NCI-H774 (cell line): ENCODE results near the gene DYNC2I2.
"Not testable (repeated sequence)": the region's sequence is repeated elsewhere in the genome, so short reads cannot be mapped to it uniquely, and the experiment has no call there.

Experiments
- DNase-seq: peaks from one replicate; lab custom pipeline; 2025; lab: John Stamatoyannopoulos, UW

Gene DYNC2I2

DNA sequence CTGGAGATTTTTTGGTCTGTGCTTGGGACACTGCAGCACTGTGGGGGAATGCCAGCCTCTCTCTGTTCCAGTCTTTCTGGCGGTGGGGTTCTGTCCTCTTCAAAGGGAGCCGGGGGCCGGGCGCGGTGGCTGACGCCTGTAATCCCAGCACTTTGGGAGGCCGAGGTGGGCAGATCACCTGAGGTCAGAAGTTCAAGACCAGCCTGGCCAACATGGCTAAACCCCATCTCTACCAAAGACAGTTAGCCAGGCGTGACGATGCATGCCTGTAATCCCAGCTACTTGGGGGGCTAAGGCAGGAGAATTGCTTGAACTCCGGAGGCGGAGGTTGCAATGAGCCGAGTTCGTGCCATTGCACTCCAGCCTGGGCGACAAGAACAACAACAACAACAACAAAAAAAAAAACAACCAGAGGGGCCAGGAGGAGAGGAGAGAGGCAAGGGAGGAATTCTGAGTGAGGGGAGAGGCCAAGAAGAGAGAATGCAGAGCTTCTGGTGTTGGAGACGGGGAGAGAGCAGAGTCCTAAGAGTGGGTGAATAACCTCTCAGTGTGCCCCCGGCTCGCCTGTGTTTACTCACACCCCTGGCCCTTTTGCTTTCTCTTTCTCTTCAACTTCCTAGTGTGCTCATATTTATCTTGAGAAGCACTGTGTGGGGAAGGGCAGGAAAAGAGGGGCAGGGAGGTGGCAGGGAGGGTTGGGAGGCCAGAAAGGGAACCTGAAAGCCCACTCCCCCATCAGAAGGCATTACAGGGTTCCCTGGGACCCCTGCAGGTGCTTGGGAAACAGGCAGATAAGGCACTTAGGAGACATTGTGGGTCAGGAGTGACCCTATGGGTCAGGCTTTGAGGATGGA lies 29.2 kb upstream of the DYNC2I2 start:
- no peak for DNase-seq

DNA sequence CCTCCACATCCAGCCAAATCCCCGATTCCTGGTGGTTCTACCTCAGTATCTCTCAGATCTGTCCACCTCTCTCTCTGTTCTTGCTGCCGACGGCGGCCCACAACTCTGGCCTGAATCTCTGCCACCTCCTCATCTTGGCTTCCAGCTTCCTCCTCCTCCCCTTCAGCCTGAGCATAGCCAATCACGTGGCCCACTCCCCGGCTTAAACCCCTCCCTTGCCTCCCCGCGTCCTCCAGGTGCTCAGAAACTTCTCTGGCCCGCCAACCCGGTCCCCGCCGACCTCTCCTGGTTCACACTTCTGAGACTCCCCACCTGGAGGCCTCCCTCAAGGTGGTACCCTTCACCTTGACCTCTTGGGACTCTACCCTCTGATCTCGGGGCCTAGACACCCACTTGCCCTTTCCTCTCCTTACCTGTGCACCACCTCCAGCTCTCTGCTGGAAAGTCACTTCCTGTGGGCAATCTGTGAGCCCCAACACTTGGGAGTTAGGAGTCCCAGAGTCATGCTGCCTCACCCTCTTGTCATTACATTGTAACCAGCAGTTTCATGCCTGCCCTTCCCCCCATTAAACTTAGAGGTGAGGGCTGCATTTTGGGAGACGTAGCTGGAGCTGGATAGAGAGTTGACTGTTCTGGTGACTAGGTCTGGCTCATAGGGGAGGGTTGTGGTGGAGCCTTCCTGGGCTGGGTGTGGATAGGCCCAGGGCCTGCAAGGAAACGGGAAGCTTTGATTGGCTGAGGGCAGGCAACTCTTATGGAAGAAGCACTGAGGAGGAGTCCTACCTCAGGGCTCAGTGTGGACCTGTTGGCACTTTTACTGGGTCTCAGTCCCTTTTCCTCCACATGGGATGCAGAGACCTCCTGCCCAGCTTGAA lies 27.9 kb upstream of the DYNC2I2 start:
- DNase-seq, result peak; percentile 78

DNA sequence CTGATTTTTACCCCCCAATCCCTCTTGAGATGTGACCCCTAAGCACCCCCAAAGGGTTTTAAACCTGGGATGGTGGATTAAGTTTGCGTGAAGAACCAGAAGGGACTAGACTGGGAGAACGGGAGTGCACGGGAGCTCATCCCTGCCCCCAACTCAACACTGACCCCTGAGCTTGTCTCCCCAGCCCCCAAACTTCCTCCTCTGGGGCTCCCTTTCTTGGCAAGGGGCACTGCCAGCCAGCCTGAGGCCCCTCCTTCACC lies 27.3 kb upstream of the DYNC2I2 start:
- DNase-seq, result no peak

DNA sequence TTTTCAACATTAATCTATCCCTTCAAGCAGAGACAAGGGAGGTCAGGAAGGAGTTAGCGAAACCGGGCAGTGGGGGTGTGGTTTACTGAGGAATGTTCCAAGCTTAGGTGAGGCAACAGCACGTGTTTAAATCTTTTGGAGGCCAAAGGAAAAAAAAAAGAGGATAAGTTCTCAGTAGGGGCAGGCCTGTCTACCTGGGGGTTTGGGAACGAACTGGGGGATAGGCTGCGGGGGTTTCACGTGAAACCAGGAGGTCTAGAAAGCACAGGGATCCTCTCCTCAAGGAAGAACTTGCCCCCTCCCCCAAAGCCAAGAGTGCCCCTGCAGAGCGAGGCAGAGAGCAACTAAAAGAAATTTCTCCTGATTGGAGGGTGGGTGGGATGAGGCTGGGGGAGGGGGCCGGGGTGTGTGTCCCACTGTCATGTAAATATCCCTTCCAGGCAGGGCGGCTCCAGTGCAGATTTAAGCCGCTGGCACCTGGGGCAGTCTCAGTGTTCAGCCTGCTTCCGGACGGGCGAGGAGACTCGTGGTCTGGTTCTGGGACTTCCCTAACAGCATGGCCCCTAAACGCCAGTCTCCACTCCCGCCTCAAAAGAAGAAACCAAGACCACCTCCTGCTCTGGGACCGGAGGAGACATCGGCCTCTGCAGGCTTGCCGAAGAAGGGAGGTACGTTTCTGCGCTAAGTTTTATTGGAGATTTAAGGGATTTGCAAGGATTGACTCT lies 26.9 kb upstream of the DYNC2I2 start:
- DNase-seq, result no peak

DNA sequence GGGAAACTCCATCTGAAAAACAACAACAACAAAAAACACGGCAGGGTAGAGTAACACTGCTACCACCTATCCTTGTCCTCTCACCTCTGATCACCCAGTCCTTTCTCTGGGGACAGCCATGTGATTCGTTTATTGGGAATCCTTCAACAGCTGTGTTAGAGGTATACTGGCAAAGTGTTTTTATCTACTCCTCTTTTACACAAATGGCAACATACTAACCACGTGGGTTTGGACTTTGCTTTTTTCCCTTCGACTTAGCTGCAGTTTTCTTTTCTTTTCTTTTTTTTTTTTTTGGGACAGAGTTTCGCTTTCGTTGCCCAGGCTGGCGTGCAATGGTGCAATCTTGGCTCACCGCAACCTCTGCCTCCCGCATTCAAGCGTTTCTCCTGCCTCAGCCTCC lies 21.1 kb upstream of the DYNC2I2 start:
- no peak for DNase-seq

DNA sequence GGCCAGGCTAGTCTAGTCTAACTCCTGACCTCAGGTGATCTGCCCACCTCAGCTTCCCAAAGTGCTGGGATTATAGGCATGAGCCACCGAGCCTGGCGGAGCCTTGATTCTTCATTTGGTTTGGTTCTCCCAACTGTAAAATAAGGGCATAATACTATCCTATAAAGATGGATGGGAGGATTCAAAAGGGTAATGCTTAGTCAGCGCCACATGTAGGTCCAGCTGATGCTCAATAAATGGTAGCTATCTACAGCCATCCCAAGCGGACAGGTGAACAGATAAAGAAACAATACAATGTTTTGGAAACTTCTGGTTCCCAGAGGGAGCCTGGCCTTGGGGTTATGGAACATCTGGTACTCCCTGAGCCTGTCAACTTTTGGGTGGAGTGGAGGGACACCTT lies 18.7 kb upstream of the DYNC2I2 start:
- DNase-seq, result no peak

DNA sequence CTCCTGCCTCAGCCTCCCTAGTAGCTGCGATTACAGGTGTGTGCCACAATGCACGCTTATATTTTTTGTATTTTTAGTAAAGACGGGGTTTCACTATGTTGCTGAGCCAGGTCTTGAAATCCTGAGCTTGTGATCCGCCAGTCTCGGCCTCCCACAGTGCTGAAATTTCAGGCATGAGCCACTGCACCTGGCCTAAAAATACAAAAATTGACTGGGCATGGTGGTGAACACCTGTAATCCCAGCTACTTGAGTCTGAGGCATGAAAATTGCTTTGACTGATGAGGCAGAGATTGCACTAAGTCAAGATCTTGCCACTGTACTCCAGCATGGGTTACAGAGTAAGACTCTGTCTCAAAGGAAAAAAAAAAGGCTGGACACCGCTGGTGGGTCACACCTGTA lies 13.1 kb upstream of the DYNC2I2 start:
- DNase-seq, result no peak

DNA sequence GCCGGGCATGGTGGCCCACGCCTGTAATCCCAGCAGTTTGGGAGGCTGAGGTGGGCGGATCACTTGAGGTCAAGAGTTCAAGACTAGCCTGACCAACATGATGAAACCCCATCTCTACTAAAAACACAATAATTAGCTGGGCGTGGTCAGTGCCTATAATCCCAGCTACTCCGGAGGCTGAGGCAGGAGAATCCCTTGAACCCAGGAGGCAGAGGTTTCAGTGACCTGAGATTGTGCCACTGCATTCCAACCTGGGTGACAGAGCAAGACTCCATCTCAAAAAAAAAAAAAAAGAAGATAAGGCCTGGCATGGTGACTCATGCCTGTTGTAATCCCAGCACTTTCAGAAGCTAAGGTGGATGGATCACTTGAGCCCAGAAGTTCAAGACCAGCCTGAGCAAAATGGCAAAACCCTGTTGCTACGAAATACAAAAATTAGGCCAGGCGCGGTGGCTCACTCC lies 9.9 kb upstream of the DYNC2I2 start:
- not testable (repeated sequence) for DNase-seq

DNA sequence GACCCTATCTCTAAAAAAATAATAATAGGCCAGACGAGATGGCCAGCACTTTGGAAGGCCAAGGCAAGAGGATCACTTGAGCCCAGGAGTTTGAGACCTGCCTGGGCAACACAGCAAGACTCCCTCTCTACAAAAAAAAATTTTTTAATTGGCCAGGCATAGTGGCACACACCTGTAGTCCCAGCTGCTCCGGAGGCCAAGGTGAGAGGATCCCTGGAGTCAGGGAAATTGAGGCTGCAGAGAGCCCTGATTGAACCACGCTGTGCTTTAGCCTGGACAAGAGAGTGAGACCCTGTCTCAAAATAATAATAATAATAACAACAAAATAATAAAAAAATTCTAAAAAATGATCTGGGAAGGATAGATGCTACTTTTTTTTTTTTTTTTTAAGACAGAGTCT lies 1.1 kb upstream of the DYNC2I2 start:
- no peak for DNase-seq

DNA sequence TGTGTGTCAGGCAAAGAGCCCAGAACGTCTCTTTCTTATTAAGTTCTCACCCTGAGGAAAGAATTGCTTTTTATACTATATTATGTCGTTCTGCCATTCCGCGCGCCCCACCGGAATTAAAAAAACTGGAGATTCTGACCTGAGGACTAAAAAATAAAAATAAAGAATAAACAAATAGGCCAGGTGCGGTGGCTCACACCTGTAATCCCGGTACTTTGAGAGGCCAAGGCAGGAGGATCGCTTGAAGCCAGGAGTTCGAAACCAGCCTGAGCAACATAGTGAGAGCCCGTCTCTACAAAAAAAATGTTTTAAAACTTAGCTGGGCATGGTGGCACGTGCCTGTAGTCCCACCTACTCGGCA lies 677 bp upstream of the DYNC2I2 start:
- DNase-seq, result no peak

DNA sequence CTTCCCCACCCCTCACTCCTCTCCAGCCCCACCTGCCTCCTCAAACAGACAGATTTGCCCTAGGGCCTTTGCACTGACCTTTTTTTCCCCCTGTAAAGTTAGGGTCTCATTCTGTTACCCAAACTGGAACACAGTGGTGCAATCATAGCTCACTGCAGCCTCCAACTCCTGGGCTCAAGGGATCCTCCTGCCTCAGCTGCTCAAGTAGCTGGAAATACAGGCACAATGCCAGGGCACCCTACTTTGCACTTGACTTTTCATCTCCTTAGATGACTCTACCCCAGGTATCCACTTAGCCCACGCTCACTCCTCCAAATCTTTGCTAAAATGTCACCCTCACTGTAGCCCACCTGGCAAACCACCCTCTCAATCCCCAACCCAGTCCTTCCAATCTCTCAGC lies 2.2 kb downstream of the DYNC2I2 start:
- DNase-seq, result no peak

DNA sequence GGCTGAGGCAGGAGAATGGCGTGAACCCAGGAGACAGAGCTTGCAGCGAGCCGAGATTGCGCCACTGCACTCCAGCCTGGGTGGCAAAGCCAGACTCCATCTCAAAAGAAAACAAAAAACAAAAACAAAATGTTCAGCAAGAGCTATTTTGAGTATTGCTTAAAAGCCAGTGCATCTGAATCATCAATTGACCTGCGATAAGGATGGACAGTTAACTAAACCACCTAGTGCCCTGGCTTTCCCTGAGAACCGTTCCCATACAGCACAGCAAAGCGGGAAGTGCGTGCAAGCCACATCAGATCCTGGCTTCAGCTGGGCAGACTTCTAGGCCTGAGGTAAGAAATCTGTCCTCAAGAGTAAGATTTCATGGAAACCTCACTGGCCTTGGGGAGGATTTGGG lies 2.7 kb downstream of the DYNC2I2 start:
- no peak for DNase-seq

DNA sequence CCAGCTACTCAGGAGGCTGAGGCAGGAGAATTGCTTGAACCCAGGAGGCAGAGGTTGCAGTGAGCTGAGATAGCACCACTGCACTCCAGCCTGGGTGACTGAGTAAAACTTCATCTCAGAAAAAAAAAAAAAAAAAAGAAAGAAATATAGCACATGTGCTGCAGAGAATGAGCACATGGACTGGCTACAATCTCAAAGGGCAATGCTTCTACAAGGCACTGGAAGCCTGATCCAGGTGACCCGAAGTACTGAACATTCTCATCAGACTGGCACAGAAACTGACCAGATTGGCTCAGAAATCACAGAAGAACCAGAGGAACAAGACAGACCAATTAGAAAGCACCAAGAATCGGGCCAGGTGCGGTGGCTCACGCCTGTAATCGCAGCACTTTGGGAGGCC lies 4.8 kb downstream of the DYNC2I2 start:
- DNase-seq, result no peak

DNA sequence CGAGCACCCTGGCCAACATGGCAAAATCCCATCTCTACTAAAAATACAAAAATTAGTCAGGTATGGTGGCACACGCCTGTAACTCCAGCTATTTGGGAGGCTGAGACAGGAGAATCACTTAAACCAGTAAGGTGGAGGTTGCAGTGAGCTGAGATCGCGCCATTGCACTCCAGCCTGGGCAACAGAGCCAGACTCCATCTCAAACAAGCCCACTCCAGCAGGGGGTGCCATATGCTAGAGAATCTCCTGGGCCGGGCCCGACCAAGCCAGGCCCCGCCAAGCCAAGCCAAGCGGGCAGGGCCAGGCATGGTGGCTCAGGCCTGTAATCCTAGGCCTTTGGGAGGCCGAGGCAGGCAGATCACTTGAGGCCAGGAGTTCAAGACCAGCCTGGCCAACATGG lies 8.4 kb downstream of the DYNC2I2 start:
- not testable (repeated sequence) for DNase-seq

DNA sequence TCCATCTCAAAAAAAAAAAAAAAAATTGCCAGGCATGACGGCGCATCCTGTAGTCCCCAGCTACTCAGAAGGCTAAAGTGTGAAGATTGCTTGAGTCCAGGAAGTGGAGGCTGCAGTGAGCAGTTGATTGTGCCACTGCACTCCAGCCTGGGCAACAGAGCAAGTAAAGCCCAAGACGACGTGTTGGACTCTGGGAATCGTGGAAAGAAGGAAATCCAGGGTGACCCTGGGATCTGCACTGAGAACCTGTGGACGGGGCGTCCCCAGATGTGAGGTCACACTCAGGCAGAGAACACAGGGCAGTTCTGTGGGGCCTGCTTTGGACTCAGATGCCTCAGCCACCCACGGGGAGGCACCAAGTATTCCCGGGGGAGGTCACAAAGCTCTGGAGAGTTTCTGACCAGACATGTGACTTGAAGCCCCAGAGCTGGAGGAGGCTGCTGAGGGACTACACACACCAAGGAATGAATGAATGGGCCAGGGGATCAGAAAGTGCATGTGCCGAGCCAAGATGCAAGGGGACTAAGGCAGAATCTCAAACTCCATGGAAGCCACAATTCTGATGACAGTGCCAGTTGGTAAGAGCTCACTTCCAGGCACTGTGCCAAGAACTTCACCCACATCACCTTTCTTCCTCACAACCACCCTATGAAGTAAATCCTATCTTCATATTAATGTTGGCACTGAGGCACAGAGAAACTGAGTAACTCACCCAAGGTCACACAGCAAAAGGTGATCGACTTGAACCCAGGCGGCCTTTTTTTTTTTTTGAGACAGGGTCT lies 12.9 kb downstream of the DYNC2I2 start:
- DNase-seq, result no peak

DNA sequence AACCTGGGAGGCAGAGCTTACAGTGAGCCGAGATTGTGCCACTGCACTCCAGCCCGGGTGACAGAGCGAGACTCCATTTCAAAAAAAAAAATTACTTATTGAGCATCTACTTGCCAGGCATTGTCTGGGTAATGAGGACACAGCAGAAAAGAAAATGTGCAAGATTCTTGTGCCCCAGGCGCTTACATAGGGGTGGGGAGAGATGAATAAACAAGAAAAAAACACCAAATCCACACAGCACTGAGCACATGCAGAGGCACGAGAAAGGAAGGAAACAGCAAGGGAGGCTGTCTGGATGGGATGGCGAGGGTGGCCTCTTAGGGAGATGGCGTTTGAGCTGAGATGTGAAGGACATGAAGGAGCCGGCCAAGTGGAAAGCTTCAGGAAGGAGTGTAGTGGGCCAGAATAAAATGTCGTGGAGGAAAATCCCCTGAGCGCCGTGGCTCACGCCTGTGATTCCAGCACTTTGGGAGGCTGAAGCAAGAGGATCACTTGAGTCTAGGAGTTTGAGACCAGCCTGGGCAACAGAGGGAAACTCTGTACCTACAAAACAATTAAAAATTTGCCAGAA lies 13.9 kb downstream of the DYNC2I2 start:
- no peak for DNase-seq

DNA sequence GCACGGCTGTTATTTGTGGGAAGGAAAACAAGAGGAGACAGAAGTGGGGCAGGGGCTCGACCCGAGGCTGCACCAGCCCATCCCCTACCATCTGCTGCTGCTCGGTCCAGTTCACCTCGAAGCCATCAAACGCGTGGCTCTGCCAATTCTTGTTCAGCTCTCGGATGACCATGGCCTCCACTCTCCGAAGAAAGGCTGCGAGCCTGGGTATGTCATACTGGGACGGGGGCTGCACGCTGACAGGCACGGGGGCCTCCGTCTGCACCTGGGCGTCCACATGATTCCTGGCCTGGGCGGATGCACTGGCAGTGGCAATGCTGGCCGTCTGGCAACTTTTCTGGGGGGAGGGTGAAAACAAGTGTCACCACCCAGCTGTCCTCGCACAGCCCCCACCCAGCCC lies 16.0 kb downstream of the DYNC2I2 start:
- no peak for DNase-seq

DNA sequence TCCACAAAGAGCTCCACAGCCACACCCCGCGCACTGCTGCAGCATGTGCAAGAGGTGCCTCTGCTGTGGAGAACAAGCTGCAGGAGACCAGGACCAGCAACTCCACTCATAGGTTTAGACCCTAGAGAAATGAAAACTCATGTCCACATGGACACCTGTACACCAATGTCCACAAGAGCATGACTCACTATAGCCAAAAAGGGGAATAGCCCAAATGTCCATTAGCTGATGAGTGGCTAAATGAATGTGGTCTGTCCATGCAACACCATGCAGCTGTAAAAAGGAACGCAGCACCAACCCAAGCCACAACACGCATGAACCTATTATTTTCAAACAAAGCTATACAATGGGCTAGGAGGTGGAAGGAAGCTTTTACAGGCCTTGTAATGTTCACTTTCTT lies 18.1 kb downstream of the DYNC2I2 start:
- no peak for DNase-seq

DNA sequence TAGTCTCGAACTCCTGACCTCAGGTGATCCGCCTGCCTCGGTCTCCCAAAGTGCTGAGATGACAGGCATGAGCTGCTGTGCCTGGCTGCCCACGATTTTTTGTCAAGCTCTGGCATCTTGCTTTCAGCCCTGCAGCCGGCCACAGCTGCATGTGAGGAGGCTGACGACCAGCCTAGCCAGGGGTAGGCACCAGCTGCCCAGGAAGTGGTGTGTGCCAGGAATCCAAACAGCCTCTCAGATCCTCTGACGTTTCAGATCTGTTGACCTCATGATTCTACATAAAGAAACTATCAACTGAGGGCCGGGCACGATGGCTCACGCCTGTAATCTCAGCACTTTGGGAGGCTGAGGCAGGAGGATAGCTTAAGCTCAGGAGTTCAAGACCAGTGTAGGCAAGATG lies 19.0 kb downstream of the DYNC2I2 start:
- DNase-seq, result peak; percentile 13

DNA sequence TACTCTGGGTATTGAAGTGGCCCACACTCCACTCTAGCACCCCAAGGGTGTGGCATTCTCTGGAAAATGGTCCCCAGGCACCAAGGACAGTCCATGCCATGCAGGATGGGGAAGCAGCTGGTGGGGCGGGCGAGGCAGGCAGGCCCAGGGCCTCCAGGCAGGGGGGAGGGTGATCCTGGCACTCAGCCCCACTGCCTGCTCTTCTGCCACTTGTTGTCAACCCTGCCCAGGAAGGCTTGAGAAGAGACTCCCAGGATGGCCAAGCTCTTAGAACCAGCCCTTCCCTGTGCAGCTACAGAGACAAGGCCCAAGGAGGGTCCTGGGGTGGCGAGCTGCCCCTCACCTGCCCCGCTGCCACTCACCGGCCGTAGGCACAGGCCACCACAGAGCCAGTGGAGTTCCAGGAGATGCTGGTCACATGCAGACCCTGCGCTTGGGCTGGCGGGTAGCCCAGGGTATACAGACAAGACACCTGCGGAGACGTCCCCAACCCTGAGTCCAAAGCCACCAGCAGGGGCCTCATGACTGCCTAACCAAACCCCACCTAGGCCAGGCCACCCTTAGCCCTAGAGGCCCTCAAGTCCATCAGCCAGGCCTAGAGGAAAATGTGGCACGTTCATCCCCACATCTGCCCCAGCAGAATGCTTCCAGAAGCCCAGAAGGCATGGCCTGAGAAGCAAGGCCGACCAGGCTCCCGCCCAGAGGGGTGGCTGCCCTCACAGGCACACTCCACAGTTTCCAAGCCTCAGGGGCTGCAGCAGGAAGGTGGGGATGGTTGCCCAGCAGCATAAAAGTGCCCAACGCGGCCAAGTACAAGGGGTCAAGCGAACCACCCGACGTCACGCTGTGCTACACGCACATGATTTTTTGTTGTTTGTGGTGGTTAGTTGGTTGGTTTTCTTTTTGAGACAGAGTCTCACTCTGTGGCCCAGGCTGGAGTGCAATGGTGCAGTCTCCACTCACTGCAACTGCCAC lies 19.8 kb downstream of the DYNC2I2 start:
- no peak for DNase-seq

DNA sequence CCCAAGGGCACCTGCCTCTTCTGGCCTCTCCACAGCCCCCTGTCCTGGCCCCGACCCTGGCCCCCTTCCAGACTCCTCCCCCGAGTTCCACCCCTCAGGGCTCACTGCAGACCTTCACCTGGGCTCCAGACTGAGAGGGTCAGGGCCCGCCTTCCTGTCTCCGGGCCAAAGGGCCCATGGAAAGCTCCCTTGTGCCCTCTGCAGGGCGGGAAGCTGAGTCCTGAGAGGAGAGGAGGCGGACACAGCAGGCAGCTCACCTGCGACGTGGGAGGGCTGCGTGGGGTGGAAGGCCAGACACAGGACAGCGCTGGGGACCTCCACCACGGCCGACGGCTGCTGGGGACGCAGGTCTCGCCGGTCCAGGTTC lies 20.6 kb downstream of the DYNC2I2 start:
- no peak for DNase-seq
